Stimulated activated CD4-positive, alpha-beta T cell treated with anti-CD3 and anti-CD28 coated beads, Interleukin-12 subunit alpha, Interleukin-12 subunit beta, amount 100 ng/mL, for 24 hours (primary cell): Measurements from ENCODE around the gene TWIST2.

Source experiments
- DNase-seq, 2 experiments: peaks; one replicate each; pipeline ENCODE4 v3.0.0-alpha.2; 2020; ENCODE audit warnings: low read depth in 2 of 2

TWIST2 gene

GRCh38 chr2:238890131-238890530 lies 42.2 kb downstream of the TWIST2 start:
- no peak for DNase-seq

- no peak for DNase-seq
These were observed 43.0 kb downstream of the TWIST2 start for GRCh38 chr2:238890618-238891456.

- DNase-seq, result no peak
These were observed 43.7 kb downstream of the TWIST2 start for GRCh38 chr2:238891457-238892203.

GRCh38 chr2:238892204-238892500 lies 44.3 kb downstream of the TWIST2 start:
- no peak for DNase-seq

GRCh38 chr2:238892796-238893195 lies 44.9 kb downstream of the TWIST2 start:
- DNase-seq, result no peak

- no peak for DNase-seq
These were observed 45.6 kb downstream of the TWIST2 start for GRCh38 chr2:238893349-238894000.

- no peak for DNase-seq
These were observed 46.5 kb downstream of the TWIST2 start for GRCh38 chr2:238894226-238894949.

GRCh38 chr2:238894950-238895298 lies 47.0 kb downstream of the TWIST2 start:
- no peak for DNase-seq

- DNase-seq, result no peak
These were observed 47.5 kb downstream of the TWIST2 start for GRCh38 chr2:238895361-238895882.

GRCh38 chr2:238895891-238896600 lies 48.2 kb downstream of the TWIST2 start:
- DNase-seq, result no peak

GRCh38 chr2:238896641-238897040 lies 48.8 kb downstream of the TWIST2 start:
- no peak for DNase-seq

GRCh38 chr2:238897122-238897880 lies 49.4 kb downstream of the TWIST2 start:
- no peak for DNase-seq

- DNase-seq, result no peak
These were observed 50.0 kb downstream of the TWIST2 start for GRCh38 chr2:238897911-238898311.

GRCh38 chr2:238898534-238899281 lies 50.8 kb downstream of the TWIST2 start:
- no peak for DNase-seq

GRCh38 chr2:238899386-238899785 lies 51.5 kb downstream of the TWIST2 start:
- DNase-seq, result no peak

- no peak for DNase-seq
These were observed 52.6 kb downstream of the TWIST2 start for GRCh38 chr2:238900511-238900910.

- DNase-seq, result no peak
These were observed 53.7 kb downstream of the TWIST2 start for GRCh38 chr2:238901461-238902057.

GRCh38 chr2:238902285-238902684 lies 54.4 kb downstream of the TWIST2 start:
- no peak for DNase-seq

GRCh38 chr2:238903141-238903540 lies 55.3 kb downstream of the TWIST2 start:
- no peak for DNase-seq
